ENCODE data around the gene CCNO.

DNA sequence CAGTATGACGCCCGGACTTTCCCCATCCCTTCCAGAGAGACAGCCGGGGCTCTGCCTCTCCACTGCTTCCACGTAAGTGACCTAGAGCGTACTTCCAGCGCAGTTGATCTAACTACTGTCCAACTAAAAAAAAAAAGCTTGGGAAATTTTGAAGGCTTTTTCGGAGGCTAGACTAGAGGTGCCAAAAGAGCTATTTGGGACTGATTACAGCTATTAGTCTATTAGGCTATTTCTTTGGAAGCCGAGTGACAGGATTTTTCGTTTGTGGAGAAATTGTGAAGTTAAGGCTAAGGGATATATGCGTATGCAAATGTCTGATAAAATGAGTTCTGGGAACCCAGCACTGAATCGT lies 1.5 kb downstream of the CCNO start:
- TF ChIP-seq CTCF (tag by site-specific recombination; IDR thresholded peaks at IDR 0.05), result no peak
- no peak for TF ChIP-seq TRIM28 (IDR thresholded peaks at IDR 0.05; ENCODE audit: borderline replicate concordance, low read length)
- TF ChIP-seq ZNF596 (tag by site-specific recombination; IDR thresholded peaks at IDR 0.05), result no peak
- no peak for TF ChIP-seq ZNF10 (tag by site-specific recombination; IDR thresholded peaks at IDR 0.05)
- no peak for TF ChIP-seq GLIS2 (tag by site-specific recombination; IDR thresholded peaks at IDR 0.05)
- no peak for TF ChIP-seq YY1 (tag by site-specific recombination; IDR thresholded peaks at IDR 0.05)
- no peak for TF ChIP-seq SP2 (tag by site-specific recombination; IDR thresholded peaks at IDR 0.05)

All from HEK293 (cell line).